Left ventricle myocardium inferior (tissue), 1 donor: ENCODE data around the gene SLC38A10. TPM values are rescaled to one million over a fixed set of nuclear protein-coding genes. Genes with fewer than 3 reads are reported as not detected.

ENCODE experiments used
- DNase-seq: peaks from one replicate; pipeline ENCODE4 v3.0.0-alpha.2; 2020
- H3K27ac ChIP-seq: fragments of 200-600 bp; replicated peaks from 2 replicates; pipeline ENCODE4 v1.8.0; 2021
- H3K27me3 ChIP-seq: fragments of 200-600 bp; 2 replicates; pipeline ENCODE4 v1.8.0; 2021; ENCODE audit warnings: low read depth
- H3K36me3 ChIP-seq: fragments of 200-600 bp; 2 replicates; pipeline ENCODE4 v1.8.0; 2021
- H3K4me1 ChIP-seq: fragments of 200-600 bp; 2 replicates; pipeline ENCODE4 v1.8.0; 2021
- H3K4me3 ChIP-seq: fragments of 200-600 bp; 2 replicates; pipeline ENCODE4 v1.8.0; 2021; ENCODE audit warnings: mild to moderate bottlenecking, moderate library complexity
- H3K9me3 ChIP-seq: fragments of 200-600 bp; replicated peaks from 2 replicates; pipeline ENCODE4 v1.8.0; 2021
- CTCF ChIP-seq: fragments of 200-600 bp; IDR thresholded peaks from 2 replicates; pipeline ENCODE4 v1.8.0; 2021; ENCODE audit warnings: antibody characterized with exemption, mild to moderate bottlenecking, borderline replicate concordance
- intact Hi-C: fragments of 100-400 bp; cut with micrococcal nuclease; formaldehyde crosslinking; loops from one replicate; pipeline ENCODE4 v1.11.0; 2022
- total RNA-seq: library from RNA; stranded (reverse); fragmentation: NEBNext Ultra II Directional; extraction: Animal tissue kit (Norgen Biotek cat#: 25700); gene quantifications from one replicate; pipeline ENCODE4 v1.2.1, GENCODE V29; 2021
- donor health status: DM: no; HTN: yes; CAD: no; lungs with severe emphysema.

SLC38A10 gene
- total RNA-seq, 1 donor from 2014 or later = 50.1 TPM

GRCh38 chr17:81278831-81279230 lies 16.3 kb downstream of the SLC38A10 start:
- Histone ChIP-seq H3K36me3 (peaks cover 78% of the 10 kb centered on the region), H3K9me3 (no peaks in the 10 kb centered on the region), H3K4me1 (peaks cover 24% of the 10 kb centered on the region), H3K27ac (peak overlapping the region; percentile 81), H3K4me3 (no peak overlapping the region), H3K27me3 (no peaks in the 10 kb centered on the region)
- DNase-seq = no peak
- intact Hi-C loops = no loop called here
- TF ChIP-seq CTCF = no peak

GRCh38 chr17:81277946-81278693 lies 17.0 kb downstream of the SLC38A10 start:
- peak overlapping the region; percentile 81 for H3K27ac ChIP-seq
- peak; percentile 69 for DNase-seq
- no peaks in the 10 kb centered on the region for H3K9me3 ChIP-seq
- intact Hi-C loops = no loop called here
- peaks cover 24% of the 10 kb centered on the region for H3K4me1 ChIP-seq
- no peak for TF ChIP-seq CTCF
- no peaks in the 10 kb centered on the region for H3K27me3 ChIP-seq
- peaks cover 78% of the 10 kb centered on the region for H3K36me3 ChIP-seq
- H3K4me3 ChIP-seq = peak overlapping the region; percentile 47

- Histone ChIP-seq H3K27me3 (no peaks in the 10 kb centered on the region), H3K9me3 (no peaks in the 10 kb centered on the region), H3K27ac (peak overlapping the region; percentile 81), H3K36me3 (peaks cover 79% of the 10 kb centered on the region), H3K4me3 (peak overlapping the region; percentile 47), H3K4me1 (peaks cover 24% of the 10 kb centered on the region)
- intact Hi-C loops = no loop called here
- DNase-seq = peak; percentile 60
- TF ChIP-seq CTCF = no peak
Observed at GRCh38 chr17:81277421-81277820, 17.7 kb downstream of the SLC38A10 start.

GRCh38 chr17:81276781-81277180 lies 18.3 kb downstream of the SLC38A10 start:
- no peak for TF ChIP-seq CTCF
- no peaks in the 10 kb centered on the region for H3K27me3 ChIP-seq
- DNase-seq = no peak
- peaks cover 78% of the 10 kb centered on the region for H3K36me3 ChIP-seq
- no peak overlapping the region for H3K27ac ChIP-seq
- no peaks in the 10 kb centered on the region for H3K9me3 ChIP-seq
- intact Hi-C loops = no loop called here
- peaks cover 24% of the 10 kb centered on the region for H3K4me1 ChIP-seq
- H3K4me3 ChIP-seq = no peak overlapping the region

- H3K9me3 ChIP-seq = no peaks in the 10 kb centered on the region
- DNase-seq = no peak
- peaks cover 73% of the 10 kb centered on the region for H3K36me3 ChIP-seq
- peaks cover 24% of the 10 kb centered on the region for H3K4me1 ChIP-seq
- no peak for TF ChIP-seq CTCF
- intact Hi-C loops = no loop called here
- no peak overlapping the region for H3K27ac ChIP-seq
- H3K27me3 ChIP-seq = no peaks in the 10 kb centered on the region
- H3K4me3 ChIP-seq = no peak overlapping the region
Observed at GRCh38 chr17:81274471-81274855, 20.6 kb downstream of the SLC38A10 start.
